ENCODE results near the gene ZZZ3.
"Not testable (repeated sequence)": the region's sequence is repeated elsewhere in the genome, so short reads cannot be mapped to it uniquely, and the experiment has no call there.

Gene ZZZ3

DNA sequence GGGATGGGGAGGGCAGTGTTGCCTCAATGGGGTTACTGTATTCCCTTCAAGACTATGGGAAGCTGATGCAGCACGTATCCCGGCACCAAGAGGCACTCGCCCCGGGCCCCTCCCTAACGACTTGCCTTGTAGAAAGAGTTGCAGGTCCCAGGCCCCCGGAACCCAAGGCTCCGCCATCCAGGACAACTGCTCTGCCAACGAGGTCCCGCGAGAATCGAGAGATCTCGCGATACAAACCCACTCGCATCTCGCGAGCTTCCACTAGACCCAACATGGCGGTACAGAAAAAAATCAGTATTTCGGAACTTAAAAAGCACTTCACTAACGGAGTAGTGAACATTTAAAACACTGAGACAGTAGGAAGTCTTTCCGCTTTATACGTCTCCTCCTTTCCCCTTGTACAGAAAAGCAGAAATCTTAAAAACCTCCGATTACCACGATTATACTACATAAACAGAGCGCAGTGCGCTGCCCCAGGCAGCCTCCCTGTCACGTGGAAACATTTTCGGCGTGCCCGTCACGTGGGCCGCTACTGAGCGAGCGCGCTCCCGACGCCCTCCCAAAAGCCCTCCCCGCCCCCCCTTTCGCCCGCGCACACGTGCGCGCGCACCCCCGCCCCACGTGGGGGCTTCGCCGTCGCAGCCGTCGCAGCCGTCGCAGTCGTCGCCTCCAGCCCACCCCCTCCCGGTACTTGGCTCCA lies at the start of gene ZZZ3:
Gene ZZZ3, minus strand, starts transcription at position 199 of the 700 bp plus-strand sequence. CDS start 49,304 bp downstream, outside the sequence.
- peak; percentile 87 for DNase-seq (ENCODE audit: low spot score)

DNA sequence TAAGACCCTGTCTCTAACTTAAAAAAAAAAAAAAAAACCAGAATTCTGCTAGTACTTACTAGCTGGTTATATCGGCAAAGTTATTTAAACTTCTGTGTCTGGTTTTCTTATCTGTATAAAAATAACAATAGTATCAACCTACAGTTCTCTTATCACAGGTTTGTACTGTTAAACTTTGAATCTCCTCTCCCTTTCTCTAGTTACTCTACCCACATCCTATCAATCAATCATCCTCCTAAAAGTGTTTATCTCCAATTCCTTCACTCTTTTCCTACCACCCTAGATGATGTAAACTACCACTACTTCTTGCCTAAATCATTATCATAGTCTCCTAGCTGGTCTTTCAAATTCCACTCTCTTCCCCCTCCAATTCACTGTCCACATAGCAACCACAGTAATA lies 49.6 kb upstream of the ZZZ3 start:
- DNase-seq (ENCODE audit: low spot score): no peak

DNA sequence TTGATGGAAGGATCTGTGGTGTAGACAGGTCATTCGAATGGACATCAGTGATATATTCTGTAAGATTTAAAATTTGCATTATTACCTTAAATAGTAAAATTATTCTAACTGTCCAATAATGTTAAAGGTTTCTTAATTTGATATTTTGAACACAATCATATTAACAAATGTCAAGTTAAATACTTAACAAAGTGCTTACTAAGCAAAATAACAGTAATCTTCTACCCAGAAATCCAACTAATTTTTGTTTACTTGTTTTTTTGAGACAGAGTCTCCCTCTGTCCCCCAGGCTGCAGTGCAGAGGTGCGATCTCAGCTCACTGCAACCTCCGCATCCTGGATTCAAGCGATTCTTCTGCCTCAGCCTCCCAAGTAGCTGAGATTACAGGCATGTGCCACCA lies 43.2 kb upstream of the ZZZ3 start:
- DNase-seq (ENCODE audit: low spot score): no peak

DNA sequence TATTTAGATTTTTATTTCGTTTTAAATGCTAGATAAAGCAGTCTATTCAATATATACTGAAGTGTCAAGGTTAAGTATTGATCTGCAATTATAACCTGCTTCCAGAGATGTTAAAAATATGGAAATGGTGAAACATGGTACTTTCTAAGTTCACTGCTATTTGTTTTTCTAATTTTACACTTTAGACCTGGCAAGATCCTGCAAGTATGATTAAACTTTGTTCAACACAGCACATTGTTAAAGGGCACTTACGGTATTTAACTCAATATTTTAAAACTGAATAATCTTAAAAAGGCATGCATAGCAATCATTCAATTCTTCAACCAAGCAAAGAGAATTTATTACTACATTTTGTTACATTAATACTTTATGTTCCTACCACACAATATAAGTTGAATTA lies 35.7 kb upstream of the ZZZ3 start:
- no peak for DNase-seq (ENCODE audit: low spot score)

DNA sequence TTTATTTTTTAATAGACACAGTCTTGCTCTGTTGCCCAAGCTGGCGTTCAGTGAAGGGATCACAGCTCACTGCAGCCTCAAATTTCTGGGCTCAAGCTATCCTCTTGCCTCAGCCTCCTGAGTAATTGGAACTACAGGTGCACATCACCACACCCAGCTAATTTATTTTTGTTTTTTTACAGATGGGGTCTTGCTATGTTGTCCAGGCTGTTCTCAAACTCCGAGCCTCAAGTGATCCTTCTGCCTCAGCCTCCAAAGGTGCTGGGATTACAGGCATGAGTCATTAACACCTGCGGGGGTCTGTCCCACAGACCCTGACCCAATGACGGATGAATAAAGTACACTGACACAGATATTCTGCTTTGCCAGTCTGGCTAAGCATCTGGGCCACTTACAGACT lies 33.6 kb upstream of the ZZZ3 start:
- DNase-seq (ENCODE audit: low spot score): no peak

DNA sequence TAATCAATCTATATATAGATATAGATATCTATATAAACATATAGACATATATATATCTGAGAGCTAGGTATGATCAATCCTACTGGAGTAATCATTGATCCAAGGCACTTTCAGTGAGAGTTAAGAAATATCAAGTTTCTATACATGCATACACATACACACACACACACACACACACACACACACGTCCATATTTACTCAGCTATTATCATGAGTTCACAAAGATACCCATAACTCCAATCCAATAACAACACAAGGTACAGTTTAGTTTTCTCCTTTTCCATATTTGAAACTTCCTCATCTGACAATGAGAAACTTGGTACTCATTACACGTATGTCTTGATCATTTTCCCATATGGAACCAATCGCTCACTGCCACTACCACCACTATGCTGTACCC lies 27.3 kb upstream of the ZZZ3 start:
- DNase-seq (ENCODE audit: low spot score): no peak

DNA sequence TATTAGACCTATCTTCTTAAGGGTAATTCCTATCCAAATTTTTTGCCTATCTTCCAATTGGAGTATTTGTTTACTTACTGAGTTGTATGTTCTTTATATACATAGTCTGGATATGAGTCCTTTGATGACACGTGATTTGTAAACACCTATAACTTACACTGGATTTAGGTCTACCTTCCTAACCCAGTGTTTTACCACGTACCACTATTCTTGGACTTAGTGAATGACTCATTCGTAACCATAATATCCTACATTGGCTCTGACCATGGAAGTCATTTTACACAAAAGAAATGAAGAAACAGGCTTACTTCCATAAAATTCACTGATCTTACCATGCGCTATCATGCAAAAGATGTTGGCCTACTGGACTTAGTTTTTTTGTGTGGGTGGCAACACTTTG lies 23.9 kb upstream of the ZZZ3 start:
- no peak for DNase-seq (ENCODE audit: low spot score)

DNA sequence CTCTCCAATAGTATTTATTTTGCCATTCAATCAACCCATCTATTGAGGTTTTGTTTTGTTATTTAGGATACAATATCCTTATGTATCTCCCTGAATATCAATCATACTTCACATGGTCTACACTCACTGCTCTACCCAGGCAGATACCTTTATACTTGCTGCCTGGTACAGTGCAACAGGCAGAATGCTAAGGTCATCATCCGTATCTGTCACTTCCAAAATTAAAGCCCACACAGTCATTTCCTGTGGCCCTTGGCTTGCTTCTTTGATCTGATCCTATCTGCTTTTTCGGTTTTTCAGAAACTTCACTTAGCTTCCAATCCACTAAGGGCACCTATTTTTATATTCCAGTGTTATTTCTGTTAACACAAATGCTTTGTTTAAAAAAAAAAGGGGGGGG lies 22.3 kb upstream of the ZZZ3 start:
- no peak for DNase-seq (ENCODE audit: low spot score)

DNA sequence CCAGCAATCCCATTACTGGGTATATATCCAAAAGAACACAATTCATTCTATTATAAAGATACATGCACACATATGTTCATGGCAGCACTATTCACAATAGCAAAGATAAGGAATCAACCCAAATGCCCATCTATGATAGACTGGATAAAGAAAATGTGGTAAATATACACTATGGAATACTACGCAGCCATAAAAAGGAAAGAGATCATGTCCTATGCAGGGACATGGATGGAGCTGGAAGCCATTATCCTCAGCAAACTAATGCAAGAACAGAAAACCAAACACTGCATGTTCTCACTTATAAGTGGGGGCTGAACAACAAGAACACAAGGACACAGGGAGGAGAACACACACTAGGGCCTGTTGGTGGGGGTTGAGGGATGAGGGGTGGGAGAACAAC lies 17.2 kb upstream of the ZZZ3 start:
- DNase-seq (ENCODE audit: low spot score): not testable (repeated sequence)

DNA sequence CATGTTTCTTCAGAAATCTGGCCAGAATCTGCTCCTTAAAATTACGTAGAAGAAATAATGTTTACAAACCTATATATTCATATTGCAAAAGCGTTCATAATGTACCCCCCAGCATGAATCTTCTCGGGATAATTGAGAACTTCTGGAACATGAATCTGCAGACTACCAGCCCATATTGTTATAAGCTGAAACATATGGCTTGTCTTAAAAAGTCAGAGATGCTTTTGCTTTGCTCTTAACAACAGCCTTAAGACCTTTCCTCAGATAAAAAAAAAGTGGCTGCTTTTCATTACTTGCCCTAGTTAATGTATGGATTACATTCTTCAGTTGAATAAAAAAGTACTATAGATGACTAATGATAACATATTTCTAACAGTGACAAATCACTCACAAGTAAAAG lies 15.0 kb upstream of the ZZZ3 start:
- no peak for DNase-seq (ENCODE audit: low spot score)

DNA sequence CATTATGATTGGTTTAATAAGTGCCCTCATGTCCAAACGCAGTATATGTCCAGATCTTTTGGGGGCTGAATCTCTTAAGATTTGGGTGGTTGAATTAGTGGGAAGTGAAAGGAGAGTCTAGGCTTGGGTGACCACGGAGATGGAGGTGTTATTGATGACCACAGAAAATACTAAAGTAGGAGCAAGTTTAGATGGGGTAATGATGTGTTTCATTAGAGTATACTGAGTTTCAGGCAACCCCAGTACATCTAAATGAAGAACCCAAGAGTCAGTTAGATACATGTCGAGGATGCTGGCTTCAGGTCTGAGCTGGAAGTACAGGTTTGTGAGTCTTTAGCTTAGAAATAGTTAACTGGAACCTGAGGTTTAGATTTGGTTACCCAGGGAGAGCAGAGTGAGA lies 6.5 kb upstream of the ZZZ3 start:
- no peak for DNase-seq (ENCODE audit: low spot score)

DNA sequence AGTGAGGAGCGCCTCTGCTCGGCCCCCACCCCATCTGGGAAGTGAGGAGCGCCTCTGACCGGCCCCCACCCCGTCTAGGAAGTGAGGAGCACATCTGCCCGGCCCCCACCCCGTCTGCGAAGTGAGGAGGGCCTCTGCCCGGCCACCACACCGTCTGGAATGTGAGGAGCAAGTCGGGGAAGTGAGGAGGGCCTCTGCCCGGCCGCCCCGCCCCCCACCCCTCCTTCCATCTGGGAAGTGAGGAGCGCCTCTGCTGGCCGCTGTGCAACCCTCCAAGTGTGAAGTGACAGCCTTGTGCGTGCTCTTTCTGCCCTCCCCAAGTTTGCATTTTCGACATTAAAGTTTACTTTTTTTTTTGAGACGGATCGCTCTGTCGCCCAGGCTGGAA lies 5.1 kb upstream of the ZZZ3 start:
- no peak for DNase-seq (ENCODE audit: low spot score)

DNA sequence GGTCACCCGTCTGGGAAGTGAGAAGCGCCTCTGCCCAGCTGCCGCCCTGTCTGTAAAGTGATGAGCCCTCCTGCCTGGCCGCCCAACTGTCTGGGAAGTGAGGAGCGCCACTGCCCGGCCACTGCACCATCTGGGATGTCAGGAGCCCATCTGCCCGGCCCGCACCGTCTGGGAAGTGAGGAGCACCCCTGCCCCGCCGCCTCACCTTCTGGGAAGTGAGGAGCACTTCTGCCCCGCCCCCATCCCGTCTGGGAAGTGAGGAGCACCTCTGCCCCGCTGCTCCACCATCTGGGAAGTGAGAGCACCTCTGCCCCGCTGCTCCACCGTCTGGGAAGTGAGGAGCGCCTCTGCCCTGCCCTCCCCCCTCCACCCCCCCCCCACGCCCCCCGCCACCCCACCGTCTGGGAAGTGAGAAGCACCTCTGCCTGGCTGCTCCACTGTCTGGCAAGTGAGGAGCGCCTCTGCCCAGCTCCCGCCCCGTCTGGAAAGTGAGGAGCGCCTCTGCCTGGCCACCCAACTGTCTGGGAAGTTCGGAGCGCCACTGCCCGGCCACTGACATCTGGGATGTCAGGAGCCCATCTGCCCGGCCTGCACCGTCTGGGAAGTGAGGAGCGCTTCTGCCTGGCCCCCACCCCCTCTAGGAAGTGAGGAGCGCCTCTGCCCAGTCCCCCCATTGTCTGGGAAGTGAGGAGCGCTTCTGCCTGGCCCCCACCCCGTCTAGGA lies 4.5 kb upstream of the ZZZ3 start:
- DNase-seq (ENCODE audit: low spot score): no peak

DNA sequence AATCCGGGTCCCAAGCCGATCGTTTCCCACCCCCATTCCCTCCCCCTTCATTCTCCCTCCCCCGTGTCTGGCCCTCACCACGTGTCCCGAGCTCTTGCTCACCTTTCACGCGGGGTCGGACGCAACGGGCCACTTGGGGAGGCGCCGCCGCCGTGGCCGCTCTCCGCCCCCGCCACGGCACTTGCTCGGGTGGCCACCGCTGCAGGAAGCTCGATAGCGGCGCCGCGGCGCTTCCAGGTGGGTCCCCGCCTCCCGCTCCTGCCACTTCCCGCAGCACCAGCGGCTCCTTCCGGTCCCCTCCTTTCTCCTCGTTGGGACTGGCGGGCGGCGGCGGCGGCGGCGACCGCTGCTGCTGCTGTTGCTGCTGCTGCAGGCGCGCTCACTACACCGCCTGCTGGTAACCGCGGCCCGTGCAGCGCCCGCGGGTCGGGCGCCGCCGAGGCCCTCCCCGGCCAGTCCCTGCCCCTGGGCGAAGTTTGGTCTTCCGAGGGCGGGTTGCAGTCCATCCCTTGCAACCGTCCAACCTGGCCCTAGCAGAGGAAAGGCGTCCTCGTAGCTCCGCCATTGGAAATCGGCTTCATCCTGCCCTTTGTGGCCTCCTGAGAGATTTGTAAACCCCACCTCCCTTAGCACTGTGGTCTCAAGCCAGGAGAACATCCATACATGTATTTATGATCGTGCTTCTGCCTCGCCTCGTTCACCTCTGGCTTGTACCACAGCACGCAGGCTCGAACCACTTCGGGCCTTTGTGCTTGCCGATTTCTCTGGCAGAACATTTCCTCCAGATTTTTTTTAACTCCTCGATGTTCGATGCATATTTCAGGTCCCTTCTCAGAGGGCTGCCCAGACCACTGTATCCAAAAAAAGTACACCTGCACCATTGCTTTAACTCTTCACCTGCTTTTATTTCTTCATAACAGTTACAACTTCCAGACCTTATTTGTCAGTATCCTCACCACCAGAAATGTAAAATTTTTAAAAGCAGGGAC lies 996 bp upstream of the ZZZ3 start:
- DNase-seq (ENCODE audit: low spot score): peak; percentile 67

DNA sequence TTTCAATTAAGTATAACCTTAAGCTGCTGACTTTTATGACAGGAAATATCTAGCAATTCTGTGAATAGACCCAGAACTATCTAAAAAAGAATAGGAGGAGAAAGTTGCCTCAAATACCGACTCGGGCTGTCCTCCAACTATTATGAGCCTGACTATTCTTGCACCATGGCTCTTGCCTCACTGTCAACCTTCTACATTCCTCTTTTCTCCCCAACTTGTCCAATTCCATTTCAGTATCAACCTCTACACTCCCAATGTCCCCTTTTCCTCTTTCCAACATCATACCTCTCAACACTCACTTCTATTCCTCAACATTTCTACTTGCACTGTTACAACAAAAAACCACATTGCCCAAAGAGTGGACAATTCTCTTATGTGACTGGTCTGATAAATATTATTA lies 2.3 kb downstream of the ZZZ3 start:
- DNase-seq (ENCODE audit: low spot score): no peak

DNA sequence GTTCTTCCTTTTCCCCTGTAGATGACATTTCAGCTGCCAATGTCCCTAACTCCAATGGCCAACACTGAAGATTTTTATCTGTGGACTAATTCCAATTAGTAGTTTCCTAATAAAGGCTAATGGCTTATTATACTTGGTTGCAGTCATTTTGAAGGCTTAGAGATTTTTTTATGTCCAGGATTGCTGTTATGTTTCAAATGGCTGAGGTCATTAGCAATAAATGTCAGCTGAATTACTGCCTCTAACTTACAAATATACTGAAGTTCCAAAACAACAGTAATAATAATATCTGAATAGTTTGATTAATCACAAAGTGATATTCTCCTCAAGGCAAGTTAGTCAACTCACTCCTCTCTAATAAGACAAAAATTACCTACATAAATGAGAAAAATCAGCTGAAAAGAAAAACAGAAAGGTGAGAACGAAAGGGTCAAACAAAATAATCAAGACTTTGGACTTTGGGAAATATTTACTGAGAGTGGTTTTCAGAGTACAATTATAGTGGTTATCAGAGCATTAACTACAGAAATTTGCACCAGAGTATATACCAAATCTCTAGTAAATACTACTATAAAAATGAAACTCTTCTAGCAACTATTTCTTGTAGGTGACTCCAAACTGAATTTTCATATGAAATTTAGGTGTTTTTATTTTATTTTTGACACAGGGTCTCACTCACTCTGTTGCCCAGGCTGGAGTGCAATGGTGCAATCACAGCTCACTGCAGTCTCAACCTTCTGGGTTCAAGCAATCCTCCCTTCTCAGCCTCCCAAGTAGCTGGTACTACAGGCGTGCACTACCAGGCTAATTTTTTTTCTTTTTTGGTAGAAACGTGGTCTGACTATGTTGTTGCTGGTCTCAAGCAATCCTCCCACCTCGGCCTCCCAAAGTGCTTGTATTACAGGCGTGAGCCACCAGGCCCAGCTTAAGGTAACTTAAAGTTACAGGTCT lies 3.5 kb downstream of the ZZZ3 start:
- no peak for DNase-seq (ENCODE audit: low spot score)

DNA sequence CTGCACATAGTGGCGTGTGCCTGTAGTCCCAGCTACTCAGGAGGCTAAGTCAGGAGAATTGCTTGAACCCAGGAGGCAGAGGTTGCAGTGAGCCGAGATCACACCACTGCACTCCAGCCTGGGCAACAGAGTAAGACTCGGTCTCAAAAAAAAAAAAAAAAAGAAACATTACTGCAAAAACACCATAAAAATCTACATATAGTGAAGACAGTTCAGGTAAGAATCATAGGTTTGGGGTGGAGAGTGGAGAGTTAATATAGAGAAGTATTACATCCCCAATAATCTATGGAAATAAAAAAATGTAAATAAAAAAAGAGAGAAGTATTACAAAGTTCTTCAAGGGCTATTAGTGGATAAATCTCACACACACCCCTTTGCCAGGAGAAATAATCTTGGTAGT lies 7.7 kb downstream of the ZZZ3 start:
- DNase-seq (ENCODE audit: low spot score): not testable (repeated sequence)

DNA sequence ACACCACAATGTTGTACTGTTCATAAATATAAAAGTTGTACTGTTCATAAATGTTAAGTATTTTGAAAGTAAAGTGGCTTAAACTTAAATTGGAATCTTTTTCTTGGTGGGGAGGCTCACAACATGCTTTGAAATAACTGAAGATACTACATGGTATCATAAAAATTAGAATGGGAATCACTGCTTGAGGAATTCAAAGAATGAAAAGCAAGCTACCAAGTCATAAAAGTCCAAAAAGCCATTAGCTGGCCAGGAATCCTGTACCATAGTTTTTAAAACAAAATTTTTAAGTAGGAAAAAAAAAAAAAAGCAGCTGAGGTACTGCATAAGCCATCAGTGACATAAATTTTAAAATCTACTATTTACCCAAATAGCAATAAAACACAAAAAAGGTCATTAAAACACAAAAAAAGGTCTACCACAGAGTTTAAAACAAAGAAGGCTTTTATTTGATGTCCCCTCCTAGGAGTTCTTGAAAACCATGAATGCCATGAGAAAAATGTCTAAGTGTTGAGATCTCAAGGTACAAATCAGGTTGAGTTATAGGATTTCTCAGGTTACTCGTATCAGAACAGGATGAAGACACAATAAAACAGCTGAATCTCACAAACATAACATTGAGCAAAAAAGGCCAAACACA lies 8.6 kb downstream of the ZZZ3 start:
- no peak for DNase-seq (ENCODE audit: low spot score)

DNA sequence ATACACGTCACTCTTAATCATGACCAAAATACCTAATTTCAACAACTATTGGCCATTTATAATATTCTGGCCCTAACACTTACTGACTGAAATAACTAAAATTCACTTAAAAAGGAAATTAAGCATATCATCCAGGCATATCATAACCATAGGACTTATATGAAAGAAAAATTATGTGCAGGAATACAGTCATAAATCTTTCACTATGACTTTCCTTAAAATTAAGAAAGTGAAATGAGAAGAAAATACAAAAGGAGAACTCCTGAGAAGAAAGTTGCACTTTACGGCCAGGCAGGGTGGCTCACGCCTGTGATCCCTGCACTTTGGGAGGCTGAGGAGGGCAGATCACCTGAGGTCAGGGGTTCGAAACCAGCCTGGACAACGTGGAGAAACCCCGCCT lies 9.4 kb downstream of the ZZZ3 start:
- DNase-seq (ENCODE audit: low spot score): no peak

DNA sequence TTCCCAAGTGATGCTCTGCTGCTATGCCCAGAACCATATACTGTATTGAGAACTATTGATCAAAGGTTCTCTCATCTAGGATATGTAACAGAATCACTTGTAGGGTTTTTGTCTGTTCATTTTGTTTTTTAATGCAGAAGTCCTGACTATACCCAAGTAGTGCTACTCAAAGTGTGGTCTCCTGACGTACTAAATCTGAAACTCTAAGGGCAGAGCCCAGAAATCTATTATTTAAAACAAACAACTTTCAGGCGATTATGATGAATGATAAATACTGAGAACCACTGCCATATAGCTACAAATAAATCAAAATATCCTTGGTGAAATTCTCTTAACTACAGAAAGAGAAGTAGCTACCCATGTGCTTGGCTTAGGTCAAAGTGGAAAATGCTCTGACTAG lies 10.1 kb downstream of the ZZZ3 start:
- no peak for DNase-seq (ENCODE audit: low spot score)

DNA sequence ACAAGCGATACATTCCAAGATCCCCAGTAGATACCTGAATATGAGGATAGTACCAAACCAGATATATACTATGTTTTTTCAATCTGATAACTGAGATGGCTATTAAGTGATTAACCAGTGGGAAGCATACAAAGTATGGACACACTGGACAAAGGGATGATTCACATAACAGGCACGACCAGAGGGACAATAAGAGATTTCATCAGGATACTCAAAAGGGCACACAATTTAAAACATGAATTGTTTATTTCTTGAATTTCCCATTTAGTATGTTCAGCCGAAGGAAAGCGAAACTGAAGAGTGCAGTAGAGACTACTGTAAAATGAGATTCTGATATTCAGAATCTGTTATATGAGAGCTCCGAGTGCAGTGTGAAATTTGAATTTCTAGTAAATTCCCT lies 10.6 kb downstream of the ZZZ3 start:
- peak; percentile 55 for DNase-seq (ENCODE audit: low spot score)

Data from COLO829 (cell line).